HK-2 (cell line): ENCODE data around the gene TAMALIN.

Source experiments
- DNase-seq: peaks from one replicate; pipeline ENCODE4 v3.0.0-alpha.2; 2018; ENCODE audit not compliant: unreplicated experiment

Gene TAMALIN

DNA sequence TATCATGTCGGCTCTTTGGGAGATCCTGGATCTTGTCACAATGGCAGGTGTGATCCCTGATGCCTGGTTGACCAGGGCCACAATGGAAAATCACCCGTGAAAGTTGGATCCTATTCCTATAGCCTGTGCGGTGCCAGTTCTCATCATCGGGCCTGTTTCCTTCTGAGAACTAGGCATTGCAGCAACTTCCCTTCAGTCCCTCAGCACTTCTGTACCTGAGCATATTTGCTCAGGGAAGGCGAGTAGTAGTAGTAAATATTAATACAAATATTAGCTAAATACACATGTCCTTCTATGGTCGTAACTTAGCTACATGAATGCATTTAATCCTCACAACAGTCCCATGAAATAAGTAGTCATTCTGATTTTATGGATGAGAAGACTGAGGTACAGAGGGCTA, 22.1 kb upstream of the TAMALIN start:
- no peak for DNase-seq

- DNase-seq = no peak
Observed at GRCh38 chr12:51985154-51985835, 21.5 kb upstream of the TAMALIN start.

- DNase-seq = no peak
Observed at GRCh38 chr12:51986834-51987233, 19.9 kb upstream of the TAMALIN start.

GRCh38 chr12:51992246-51992645, 14.5 kb upstream of the TAMALIN start:
- no peak for DNase-seq

DNA sequence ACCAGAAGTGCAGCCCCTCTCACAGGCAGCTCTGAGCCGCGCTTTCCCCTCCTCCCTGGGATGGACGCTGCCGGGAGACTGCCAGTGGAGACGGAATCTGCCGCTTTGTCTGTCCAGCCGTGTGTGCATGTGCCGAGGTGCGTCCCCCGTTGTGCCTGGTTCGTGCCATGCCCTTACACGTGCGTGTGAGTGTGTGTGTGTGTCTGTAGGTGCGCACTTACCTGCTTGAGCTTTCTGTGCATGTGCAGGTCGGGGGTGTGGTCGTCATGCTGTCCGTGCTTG, 12.3 kb upstream of the TAMALIN start:
- no peak for DNase-seq

- no peak for DNase-seq
Observed at GRCh38 chr12:51994959-51995358, 11.8 kb upstream of the TAMALIN start.

GRCh38 chr12:51997136-51997535, 9.6 kb upstream of the TAMALIN start:
- DNase-seq = no peak

GRCh38 chr12:52003016-52003550, 3.7 kb upstream of the TAMALIN start:
- DNase-seq = no peak

GRCh38 chr12:52003591-52003990, 3.2 kb upstream of the TAMALIN start:
- DNase-seq = no peak

GRCh38 chr12:52004042-52004648, 2.6 kb upstream of the TAMALIN start:
- DNase-seq = peak; percentile 72

- DNase-seq = no peak
Observed at GRCh38 chr12:52005218-52005902, 1.4 kb upstream of the TAMALIN start.

DNA sequence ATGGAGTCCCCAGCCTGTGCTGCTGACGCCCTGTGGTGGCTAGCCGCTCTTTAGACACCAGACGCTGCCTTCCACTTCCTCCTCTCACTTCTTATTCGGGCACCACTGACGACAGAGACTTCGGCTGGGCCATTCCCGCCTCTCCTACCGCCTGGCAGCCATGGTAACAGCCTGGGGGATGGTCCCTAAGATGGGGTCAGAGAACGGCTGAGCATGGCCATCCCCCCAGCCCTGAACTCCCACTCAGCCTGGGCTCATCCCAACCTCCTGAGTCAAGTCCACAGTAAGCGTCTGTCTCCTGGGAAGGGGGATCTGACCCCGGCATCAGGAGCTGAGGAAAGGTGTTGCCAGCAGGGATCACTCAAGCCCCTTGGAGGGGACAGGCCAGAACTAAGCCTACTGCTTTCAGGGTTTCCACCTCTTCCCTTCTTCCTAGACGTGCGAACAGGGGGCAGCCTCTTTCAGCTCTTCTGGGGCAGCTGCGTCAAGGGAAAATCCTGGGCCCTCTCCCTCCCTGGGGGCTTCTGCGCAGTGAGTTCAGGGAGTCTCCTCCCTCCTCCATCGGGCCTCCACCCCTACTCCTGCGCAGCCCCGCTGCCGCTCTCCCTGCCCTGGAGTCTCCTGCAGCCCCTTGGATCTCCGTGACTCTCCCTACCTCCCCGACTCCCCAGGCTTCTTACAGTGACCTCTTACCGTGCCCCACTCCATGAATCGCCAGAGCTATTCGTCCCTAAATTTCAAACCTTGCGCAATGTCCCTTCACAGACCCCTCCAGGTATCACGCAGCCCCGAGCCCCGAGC, 643 bp upstream of the TAMALIN start:
- DNase-seq = no peak

DNA sequence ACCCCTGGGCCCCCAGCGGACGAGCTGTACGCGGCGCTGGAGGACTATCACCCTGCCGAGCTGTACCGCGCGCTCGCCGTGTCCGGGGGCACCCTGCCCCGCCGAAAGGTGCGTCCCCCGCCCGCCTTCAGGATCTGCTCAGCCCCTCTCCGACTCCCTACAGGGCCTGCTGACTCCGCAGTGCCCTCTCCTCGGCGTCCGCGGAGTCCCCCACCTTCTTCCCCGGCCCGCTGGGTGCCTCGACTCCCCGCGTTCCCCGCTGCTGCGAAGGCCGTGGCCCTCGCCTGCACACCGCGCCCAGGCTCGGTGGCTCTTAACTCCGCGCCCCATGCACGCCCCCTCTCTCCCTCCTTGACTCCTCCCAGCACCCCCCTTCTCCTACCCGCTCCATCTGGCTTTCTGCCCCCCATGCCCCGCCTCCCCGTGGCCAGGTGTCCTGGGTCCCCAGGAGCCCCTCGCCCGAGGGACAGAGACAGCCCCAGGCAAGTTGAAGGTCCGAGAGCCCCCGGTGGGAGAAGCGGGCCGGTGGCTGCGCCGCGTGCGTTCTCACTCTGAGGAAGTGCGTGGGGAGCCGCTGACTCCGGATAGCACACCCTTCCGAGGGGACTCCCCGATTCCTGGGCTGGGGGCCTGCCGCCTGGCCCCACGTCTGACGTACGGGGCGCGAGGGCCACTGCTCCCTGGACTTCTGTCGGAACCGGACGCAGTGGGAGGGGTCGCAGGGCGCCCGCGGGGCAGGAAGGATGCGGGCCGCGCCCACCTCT, 594 bp downstream of the TAMALIN start:
- DNase-seq = no peak

DNA sequence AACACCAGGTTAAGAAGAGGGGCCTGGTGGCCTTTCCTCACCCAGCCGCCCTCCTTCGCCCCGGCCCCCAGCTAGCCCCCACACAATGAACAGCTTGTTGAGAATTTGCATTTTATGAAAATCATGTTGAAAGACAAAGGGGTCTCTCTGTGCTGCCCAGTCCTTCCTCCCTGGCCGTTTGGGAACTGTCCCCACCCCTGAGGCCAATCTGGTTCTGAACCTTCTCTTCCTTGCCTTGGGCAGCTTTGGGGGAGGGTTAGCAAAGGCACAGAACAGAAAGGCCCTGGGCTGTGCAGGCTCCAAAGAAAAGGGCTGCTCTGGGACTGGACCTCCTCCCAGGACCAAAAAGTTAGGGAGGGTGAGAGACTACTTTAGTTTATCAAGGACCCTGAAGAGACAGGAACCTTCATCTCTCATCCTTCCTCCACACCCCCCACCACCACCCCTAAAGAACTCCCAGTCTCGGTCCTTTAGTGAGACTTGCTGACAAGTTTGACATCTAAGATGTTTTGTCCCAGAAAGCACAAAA, 1.3 kb downstream of the TAMALIN start:
- DNase-seq = no peak

DNA sequence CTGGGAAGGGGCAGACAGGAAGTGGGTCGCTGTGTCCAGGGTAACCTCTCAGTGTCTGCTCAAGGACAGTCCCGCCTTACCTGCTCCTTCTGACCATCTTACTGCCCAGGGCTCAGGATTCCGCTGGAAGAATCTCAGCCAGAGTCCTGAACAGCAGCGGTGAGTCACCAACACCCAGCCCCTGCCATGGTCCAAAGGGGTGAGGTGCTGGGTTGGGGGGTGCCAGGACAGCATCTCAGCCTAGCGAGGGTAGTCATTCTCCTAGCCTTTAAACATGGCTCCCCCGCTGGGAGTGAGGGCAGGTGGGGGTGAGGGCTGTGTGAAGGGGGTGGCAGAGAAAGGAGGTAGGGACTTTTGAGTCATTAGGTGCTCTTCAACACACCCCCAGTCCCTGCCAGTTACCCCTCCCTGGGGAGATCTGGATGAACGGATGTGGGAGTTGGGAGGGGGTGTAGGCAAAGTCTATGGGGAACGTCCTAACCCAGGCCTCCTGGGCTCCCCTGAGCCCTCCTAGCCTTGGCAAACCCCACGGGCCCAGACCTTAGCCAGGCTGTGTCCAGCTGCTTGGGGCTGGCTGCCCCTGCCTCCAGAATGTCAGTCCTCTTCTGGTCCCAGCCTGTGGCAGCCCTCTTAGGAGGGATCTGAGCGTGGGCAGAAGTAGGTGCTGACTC, 2.5 kb downstream of the TAMALIN start:
- DNase-seq = no peak

GRCh38 chr12:52010152-52010622, 3.4 kb downstream of the TAMALIN start:
- DNase-seq = no peak

GRCh38 chr12:52010692-52011601, 4.2 kb downstream of the TAMALIN start:
- DNase-seq = no peak

- DNase-seq = no peak
Observed at GRCh38 chr12:52011602-52012214, 5.0 kb downstream of the TAMALIN start.
